HG03520 (cell line): ENCODE results near the gene OTOGL.
"Not testable (repeated sequence)": the region's sequence is repeated elsewhere in the genome, so short reads cannot be mapped to it uniquely, and the experiment has no call there.

ENCODE experiments used
- ATAC-seq: cut with Tn5 transposase; IDR thresholded peaks from one replicate; pipeline ENCODE4 v1.9.1; 2021; ENCODE audit warnings: mild to moderate bottlenecking, moderate library complexity; ENCODE audit not compliant: unreplicated experiment

Gene OTOGL

DNA sequence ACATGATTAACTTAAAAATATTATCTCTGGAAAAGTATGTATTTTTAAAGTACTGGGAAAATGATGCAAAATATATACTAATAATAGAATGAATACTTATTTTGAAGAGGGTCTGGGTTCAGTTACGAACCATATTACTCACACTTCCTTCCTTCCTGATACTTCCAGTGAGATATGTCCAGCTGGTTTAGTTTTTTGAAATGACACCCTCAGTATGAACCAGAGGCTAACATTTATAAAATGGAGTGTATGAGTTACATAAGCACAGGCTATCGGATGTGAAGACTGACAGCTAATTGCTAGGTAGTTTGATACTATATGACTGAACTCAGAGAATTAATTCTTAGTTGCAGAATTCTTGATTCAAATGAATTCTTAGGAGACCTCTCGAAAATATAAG is 122.9 kb downstream of the OTOGL start:
- ATAC-seq, result peak; percentile 56

DNA sequence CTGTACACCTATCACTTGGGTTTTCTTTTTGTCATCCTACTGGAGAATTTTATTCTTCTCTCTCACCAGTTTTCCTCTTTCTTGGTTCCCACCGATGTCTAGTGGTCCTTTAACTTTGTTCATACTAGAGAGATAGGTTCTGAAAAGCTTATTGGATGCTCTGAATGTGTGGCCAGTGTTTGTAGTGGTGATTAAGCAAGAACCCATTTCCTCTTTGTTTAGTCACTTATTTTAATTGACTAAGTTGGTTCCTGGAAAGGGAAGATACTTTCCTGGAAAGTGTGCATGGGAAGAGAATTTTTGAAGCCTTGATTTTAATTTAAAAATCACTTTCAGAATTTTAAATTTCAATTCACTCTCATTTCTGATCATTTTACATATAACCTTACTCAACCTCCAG is 127.2 kb downstream of the OTOGL start:
- ATAC-seq, result no peak

DNA sequence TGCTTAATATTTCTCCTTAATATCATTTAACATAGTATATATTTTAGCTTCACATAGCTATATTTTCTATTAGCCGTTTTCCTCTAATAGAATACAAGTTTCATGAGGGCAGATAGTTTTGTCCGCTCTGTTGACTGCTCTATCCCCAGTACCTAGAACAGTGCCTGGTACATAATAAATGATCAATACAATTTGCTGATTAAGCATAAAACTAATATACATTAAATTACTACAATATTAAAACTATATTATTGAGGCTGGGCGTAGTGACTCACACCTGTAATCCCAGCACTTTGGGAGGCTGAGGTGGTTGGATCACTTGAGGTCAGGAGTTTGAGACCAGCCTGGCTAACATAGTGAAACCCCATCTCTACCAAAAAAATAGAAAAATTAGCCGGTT is 128.6 kb downstream of the OTOGL start:
- ATAC-seq, result not testable (repeated sequence)

DNA sequence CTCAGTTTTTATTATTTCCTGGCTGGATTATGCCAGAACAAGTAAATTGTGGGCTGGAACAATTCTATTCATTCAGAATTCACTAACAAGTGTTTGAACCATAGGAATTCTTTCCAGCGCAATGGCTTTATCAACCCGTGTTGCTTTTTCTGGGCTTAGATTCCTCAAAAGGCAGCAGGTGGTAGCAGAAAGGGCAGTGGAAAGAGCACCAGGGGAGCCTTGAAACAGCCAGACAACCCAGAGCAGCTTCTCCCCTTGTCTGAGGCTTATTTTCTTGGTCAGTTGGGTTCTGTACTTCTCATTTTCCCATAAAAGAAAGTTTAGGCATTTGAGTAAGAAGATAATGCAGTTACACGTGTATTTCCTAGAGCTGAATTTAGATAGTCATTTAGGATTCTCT is 130.7 kb downstream of the OTOGL start:
- no peak for ATAC-seq

GRCh38 chr12:80232837-80233236 is 133.5 kb downstream of the OTOGL start:
- ATAC-seq, result no peak

GRCh38 chr12:80233926-80234325 is 134.6 kb downstream of the OTOGL start:
- no peak for ATAC-seq

DNA sequence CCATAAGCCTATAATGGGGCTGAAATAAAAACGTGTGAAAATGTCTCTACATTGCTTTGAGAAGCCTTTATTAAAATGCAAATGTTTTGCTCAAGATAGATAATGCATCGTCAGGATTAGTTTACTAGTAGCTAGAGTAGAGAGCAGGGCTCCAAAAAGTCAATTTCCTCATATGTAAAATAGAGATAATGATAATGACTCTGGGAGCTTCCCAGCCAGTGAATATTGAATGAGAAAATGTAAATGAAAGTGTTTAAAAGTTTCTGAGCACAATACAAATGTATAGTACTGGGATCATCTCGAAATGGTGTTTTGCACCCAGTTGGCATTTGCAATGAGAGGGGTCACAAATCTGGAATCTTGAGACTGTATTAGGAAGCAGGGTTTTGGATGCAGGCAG is 135.3 kb downstream of the OTOGL start:
- ATAC-seq, result no peak

DNA sequence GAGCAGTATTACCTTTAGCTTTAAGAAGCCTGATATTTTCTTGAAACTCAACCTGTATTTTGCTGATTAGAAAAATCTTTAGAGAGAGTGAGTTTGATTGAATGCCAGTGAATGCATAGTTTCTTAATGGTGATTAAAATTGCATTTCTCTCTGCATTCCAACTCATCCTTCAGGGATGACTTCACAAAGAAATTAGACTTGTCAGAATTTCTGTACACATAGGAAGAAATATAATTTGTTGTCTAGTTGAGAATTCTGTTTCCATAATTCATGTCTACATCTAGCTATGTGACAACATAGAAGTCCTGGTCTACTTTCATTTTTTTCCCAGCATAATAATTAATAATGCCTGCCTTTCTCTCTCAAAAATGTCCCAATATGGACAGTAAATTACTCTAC is 136.6 kb downstream of the OTOGL start:
- ATAC-seq, result no peak

- no peak for ATAC-seq
Measured at GRCh38 chr12:80239867-80240266, 140.5 kb downstream of the OTOGL start.

GRCh38 chr12:80241576-80242273 is 142.4 kb downstream of the OTOGL start:
- ATAC-seq, result no peak

DNA sequence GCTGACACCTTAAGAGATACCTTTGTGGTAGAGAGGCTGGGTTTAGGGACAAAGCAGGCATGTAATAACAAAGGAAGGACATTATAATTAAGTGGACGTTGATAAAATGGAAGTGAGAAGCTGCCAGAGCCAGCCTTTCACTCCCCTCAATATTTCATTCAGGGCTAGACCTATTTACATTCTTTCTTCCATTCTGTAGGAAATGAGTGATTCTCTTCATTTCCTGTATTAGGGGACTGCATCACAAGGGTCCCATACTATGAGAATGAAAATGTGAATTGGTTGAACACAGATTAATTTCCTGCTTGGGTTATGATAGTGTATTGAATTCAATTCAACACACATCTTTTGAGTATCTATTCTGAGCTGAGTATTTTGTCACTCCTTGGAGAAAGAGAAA is 143.0 kb downstream of the OTOGL start:
- no peak for ATAC-seq

DNA sequence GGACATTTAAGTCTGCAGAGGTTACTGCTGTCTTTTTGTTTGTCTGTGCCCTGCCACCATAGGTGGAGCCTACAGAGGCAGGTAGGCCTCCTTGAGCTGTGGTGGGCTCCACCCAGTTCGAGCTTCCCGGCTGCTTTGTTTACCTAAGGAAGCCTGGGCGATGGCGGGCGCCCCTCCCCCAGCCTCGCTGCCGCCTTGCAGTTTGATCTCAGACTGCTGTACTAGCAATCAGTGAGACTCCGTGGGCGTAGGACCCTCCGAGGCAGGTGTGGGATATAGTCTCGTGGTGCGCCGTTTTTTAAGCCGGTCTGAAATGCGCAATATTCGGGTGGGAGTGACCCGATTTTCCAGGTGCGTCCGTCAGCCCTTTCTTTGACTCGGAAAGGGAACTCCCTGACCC is 150.2 kb downstream of the OTOGL start:
- ATAC-seq, result not testable (repeated sequence)

- no peak for ATAC-seq
Measured at GRCh38 chr12:80257920-80258319, 158.6 kb downstream of the OTOGL start.

GRCh38 chr12:80260269-80260668 is 160.9 kb downstream of the OTOGL start:
- no peak for ATAC-seq

DNA sequence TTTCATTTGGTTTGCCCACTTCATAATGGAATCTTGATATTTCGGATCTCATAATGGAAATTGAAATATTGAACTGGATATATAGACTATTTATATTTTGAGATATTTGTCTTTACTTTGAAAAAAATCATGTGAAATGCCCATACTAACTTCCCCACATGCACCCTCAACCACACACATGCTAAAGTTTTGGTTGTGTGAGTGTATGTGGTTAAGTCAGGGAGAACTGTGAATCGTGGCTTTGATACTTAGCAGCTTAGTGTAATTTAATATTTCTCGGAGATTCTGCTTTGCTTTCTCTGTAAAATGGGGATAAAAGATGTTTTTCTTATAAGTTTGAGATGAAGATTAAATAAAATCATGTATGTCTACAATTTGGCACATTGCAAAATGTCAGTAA is 162.1 kb downstream of the OTOGL start:
- no peak for ATAC-seq

- no peak for ATAC-seq
Measured at GRCh38 chr12:80262346-80262745, 163.0 kb downstream of the OTOGL start.

GRCh38 chr12:80262771-80263170 is 163.4 kb downstream of the OTOGL start:
- no peak for ATAC-seq

DNA sequence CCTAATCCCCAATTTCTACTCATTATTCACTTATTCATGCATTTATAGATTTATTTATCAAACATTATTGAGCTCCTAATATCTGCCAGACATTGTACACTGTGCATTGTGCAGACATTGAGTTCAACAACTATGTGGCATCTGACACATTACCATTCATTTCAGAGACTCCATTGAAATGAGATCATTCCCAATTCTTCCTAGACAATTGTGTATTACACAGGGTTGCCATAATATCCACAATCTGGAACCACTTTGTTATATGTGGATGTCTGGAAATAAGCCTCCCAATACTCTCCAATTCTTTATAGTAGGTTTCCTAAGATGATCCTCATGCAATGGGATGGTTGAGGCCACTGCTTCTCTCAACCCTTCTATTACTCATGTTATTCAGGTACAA is 165.0 kb downstream of the OTOGL start:
- ATAC-seq, result no peak

DNA sequence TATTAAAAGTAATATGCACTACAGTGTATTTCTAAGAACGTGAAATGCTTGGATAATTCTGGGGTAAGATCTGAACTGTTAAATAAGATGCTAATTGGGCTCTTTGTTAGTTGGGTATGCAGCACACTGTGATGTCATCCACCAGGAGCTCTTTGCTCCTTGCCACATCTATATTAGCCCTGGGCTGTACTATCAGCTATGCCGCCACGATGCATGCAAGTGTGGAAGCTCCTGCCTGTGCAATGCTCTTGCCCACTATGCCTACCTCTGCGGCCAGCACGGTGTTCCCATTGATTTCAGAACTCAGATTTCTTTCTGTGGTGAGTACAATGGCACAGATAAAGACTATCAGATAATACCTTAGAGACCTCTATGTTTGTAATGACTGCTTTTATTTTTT is 165.6 kb downstream of the OTOGL start:
- no peak for ATAC-seq

- ATAC-seq, result peak; percentile 63
Measured at GRCh38 chr12:80268924-80269749, 169.8 kb downstream of the OTOGL start.

DNA sequence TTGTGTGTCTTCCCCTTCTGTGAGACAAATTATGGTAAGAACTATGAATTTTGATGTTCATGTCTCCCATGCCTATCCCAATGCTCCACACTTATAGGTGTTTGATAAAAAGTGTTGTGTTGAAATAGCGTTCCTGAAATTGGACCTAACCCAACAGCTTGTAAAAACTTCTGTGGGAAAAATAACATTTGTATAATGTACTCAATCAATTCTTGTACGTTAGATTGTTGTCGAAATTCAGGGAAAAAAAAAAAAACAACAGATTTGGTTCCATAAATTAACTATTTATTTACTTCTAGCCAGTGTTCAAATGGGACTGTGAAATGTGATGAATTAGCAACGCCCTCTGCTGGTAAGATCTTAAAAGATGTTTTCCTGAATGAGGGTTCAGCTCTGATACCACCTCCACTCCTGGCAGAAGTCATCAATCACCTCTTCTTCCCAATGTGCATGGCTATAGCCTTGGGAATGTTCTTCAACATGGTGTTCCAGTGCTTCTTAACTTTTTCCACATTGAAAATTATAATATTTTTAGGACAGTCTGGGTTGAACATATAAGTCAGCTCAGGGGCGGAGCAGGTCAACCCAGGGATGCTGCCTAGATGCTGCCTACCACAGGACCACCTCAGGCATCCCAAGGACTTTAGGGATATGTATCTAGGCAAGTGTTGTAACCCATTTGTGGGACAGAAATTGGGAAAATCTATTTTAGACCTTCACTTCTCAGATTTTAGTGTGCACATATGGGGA is 170.6 kb downstream of the OTOGL start:
- no peak for ATAC-seq

DNA sequence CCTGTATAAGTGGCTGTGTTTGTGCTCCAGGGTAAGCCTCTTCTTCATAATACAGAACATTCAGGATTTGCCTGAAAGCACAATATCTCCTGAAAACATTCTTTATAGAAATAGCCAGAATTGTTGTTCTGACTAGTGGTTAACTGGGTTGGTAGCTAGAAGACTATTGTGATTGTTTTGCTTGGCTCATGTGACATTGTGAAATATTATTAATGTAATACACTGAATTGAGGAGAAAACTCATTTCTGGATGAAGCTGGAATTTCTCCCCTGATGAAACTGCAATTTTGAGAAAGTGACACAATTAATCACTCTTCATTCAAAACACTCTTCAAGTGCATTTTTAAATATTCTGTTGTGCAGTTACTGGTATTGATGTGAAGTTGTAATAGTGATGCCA is 172.4 kb downstream of the OTOGL start:
- ATAC-seq, result no peak
